GM12864 (cell line): ENCODE data around the gene FYCO1.

Experiments
- DNase-seq: peaks from one replicate; pipeline ENCODE4 v3.0.0-alpha.2; 2011; ENCODE audit warnings: low read depth
- H3K4me3 ChIP-seq: 2 replicates; pipeline ENCODE4 v1.5.1; 2011; ENCODE audit warnings: mild to moderate bottlenecking, low read depth, low read length, control low read depth
- CTCF ChIP-seq: IDR thresholded peaks from 2 replicates; pipeline ENCODE4 v1.5.1; 2011; ENCODE audit warnings: low read depth, mild to moderate bottlenecking, moderate library complexity, low read length, control low read depth, inconsistent platforms; ENCODE audit errors: missing control alignments

FYCO1 gene

GRCh38 chr3:45929042-45929679 is 66.5 kb downstream of the FYCO1 start:
- H3K4me3 ChIP-seq = no peak overlapping the region
- DNase-seq = no peak
- peak; percentile 94 for TF ChIP-seq CTCF

GRCh38 chr3:45927881-45928280 is 67.7 kb downstream of the FYCO1 start:
- no peak for TF ChIP-seq CTCF
- no peak overlapping the region for H3K4me3 ChIP-seq
- no peak for DNase-seq

- H3K4me3 ChIP-seq = no peak overlapping the region
- TF ChIP-seq CTCF = no peak
- no peak for DNase-seq
Observed at GRCh38 chr3:45923755-45924154, 71.9 kb downstream of the FYCO1 start.

GRCh38 chr3:45922950-45923590 is 72.6 kb downstream of the FYCO1 start:
- H3K4me3 ChIP-seq = no peak overlapping the region
- no peak for TF ChIP-seq CTCF
- no peak for DNase-seq

GRCh38 chr3:45922039-45922326 is 73.6 kb downstream of the FYCO1 start:
- H3K4me3 ChIP-seq = no peak overlapping the region
- DNase-seq = no peak
- TF ChIP-seq CTCF = no peak

- no peak for DNase-seq
- no peak overlapping the region for H3K4me3 ChIP-seq
- no peak for TF ChIP-seq CTCF
Observed at GRCh38 chr3:45921158-45922038, 74.2 kb downstream of the FYCO1 start.
